HEK293 (cell line): Measurements from ENCODE around the gene HOATZ.

Experiments used
- ATF2 ChIP-seq: fragments of 450-650 bp; formaldehyde crosslinking; IDR thresholded peaks from 2 replicates; pipeline ENCODE4 v1.5.1; 2016; ENCODE audit warnings: missing biosample characterization, missing genetic modification characterization, low read depth
- IKZF3 ChIP-seq: fragments of 450-650 bp; IDR thresholded peaks from 2 replicates; pipeline ENCODE4 v1.5.0; 2018; ENCODE audit warnings: missing biosample characterization, mild to moderate bottlenecking, missing genetic modification characterization, moderate library complexity
- PATZ1 ChIP-seq: fragments of 450-650 bp; formaldehyde crosslinking; IDR thresholded peaks from 2 replicates; pipeline ENCODE4 v1.5.1; 2016; ENCODE audit warnings: missing biosample characterization, missing genetic modification characterization
- TRIM28 ChIP-seq: IDR thresholded peaks from 2 replicates; pipeline ENCODE4 v1.6.1; 2011; ENCODE audit warnings: low read length, control low read depth, borderline replicate concordance
- YY1 ChIP-seq: fragments of 450-650 bp; formaldehyde crosslinking; IDR thresholded peaks from 2 replicates; pipeline ENCODE4 v1.5.1; 2018; ENCODE audit warnings: missing biosample characterization, missing genetic modification characterization
- ZBTB1 ChIP-seq: fragments of 450-650 bp; formaldehyde crosslinking; IDR thresholded peaks from 2 replicates; pipeline ENCODE4 v1.5.1; 2016; ENCODE audit warnings: missing biosample characterization, missing genetic modification characterization
- ZNF114 ChIP-seq: fragments of 450-650 bp; formaldehyde crosslinking; IDR thresholded peaks from 2 replicates; pipeline ENCODE4 v1.5.0; 2017; ENCODE audit warnings: missing biosample characterization, missing genetic modification characterization
- ZNF121 ChIP-seq: fragments of 450-650 bp; formaldehyde crosslinking; IDR thresholded peaks from 2 replicates; pipeline ENCODE4 v1.5.1; 2016; ENCODE audit warnings: missing biosample characterization, missing genetic modification characterization
- ZNF133 ChIP-seq: fragments of 450-650 bp; formaldehyde crosslinking; IDR thresholded peaks from 2 replicates; pipeline ENCODE4 v1.5.1; 2016; ENCODE audit warnings: missing biosample characterization, missing genetic modification characterization
- ZNF362 ChIP-seq: fragments of 450-650 bp; formaldehyde crosslinking; IDR thresholded peaks from 2 replicates; pipeline ENCODE4 v1.5.1; 2016; ENCODE audit warnings: missing biosample characterization, missing genetic modification characterization
- ZNF449 ChIP-seq: fragments of 450-650 bp; formaldehyde crosslinking; IDR thresholded peaks from 2 replicates; pipeline ENCODE4 v1.5.1; 2017; ENCODE audit warnings: missing biosample characterization, mild to moderate bottlenecking, missing genetic modification characterization, moderate library complexity
- ZNF501 ChIP-seq: fragments of 450-650 bp; formaldehyde crosslinking; IDR thresholded peaks from 2 replicates; pipeline ENCODE4 v1.5.1; 2016; ENCODE audit warnings: missing biosample characterization, missing genetic modification characterization
- TF ChIP-seq, protein P1 (sequence below): fragments of 450-650 bp; formaldehyde crosslinking; IDR thresholded peaks from 2 replicates; pipeline ENCODE4 v1.5.1; 2016; ENCODE audit warnings: missing biosample characterization, missing genetic modification characterization
- TF ChIP-seq, protein P2 (sequence below): fragments of 450-650 bp; formaldehyde crosslinking; IDR thresholded peaks from 2 replicates; pipeline ENCODE4 v1.5.1; 2017; ENCODE audit warnings: missing biosample characterization, missing genetic modification characterization

DNA sequence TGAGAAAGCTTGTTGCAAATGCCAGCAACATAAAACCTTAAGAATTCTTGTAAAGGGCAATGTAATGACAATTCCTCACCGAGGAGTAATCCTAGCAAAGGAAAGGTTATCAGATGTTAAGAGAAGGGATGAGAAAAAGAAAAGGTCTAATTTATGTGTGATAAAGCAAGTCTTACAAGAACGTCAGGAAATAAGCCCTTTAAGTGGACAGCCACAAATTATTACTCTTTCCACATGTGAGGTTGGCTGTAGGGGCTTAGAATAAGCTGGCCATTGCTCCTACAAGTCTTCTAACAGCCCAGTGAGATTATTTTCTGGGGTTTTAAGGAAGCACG, 35.3 kb downstream of the HOATZ start:
- TF ChIP-seq, protein P1, sequence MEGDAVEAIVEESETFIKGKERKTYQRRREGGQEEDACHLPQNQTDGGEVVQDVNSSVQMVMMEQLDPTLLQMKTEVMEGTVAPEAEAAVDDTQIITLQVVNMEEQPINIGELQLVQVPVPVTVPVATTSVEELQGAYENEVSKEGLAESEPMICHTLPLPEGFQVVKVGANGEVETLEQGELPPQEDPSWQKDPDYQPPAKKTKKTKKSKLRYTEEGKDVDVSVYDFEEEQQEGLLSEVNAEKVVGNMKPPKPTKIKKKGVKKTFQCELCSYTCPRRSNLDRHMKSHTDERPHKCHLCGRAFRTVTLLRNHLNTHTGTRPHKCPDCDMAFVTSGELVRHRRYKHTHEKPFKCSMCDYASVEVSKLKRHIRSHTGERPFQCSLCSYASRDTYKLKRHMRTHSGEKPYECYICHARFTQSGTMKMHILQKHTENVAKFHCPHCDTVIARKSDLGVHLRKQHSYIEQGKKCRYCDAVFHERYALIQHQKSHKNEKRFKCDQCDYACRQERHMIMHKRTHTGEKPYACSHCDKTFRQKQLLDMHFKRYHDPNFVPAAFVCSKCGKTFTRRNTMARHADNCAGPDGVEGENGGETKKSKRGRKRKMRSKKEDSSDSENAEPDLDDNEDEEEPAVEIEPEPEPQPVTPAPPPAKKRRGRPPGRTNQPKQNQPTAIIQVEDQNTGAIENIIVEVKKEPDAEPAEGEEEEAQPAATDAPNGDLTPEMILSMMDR (tag by site-specific recombination) = no peak
- no peak for TF ChIP-seq ZNF362 (tag by site-specific recombination)
- TF ChIP-seq IKZF3 = no peak
- TF ChIP-seq TRIM28 = no peak
- TF ChIP-seq PATZ1 (tag by site-specific recombination) = no peak
- no peak for TF ChIP-seq ZNF121 (tag by site-specific recombination)
- no peak for TF ChIP-seq ZBTB1 (tag by site-specific recombination)
- TF ChIP-seq ZNF449 (tag by site-specific recombination) = no peak
- TF ChIP-seq ZNF114 (tag by site-specific recombination) = no peak
- TF ChIP-seq, protein P2, sequence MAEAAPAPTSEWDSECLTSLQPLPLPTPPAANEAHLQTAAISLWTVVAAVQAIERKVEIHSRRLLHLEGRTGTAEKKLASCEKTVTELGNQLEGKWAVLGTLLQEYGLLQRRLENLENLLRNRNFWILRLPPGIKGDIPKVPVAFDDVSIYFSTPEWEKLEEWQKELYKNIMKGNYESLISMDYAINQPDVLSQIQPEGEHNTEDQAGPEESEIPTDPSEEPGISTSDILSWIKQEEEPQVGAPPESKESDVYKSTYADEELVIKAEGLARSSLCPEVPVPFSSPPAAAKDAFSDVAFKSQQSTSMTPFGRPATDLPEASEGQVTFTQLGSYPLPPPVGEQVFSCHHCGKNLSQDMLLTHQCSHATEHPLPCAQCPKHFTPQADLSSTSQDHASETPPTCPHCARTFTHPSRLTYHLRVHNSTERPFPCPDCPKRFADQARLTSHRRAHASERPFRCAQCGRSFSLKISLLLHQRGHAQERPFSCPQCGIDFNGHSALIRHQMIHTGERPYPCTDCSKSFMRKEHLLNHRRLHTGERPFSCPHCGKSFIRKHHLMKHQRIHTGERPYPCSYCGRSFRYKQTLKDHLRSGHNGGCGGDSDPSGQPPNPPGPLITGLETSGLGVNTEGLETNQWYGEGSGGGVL (tag by site-specific recombination) = no peak
- no peak for TF ChIP-seq ATF2 (tag by site-specific recombination)
- TF ChIP-seq ZNF501 (tag by site-specific recombination) = no peak
- TF ChIP-seq YY1 (tag by site-specific recombination) = no peak
- no peak for TF ChIP-seq ZNF133 (tag by site-specific recombination)
